GM23338 (cell line): ENCODE data around the gene CRYBB3. TPM values are rescaled to one million over a fixed set of nuclear protein-coding genes. Genes with fewer than 3 reads are reported as not detected.

Source experiments
- ATAC-seq: fragments of 200-7000 bp; cut with Tn5 transposase; 3 replicates; pipeline ENCODE4 v1.9.1; 2020
- DNase-seq: peaks from one replicate; pipeline ENCODE4 v3.0.0-alpha.2; 2015; ENCODE audit warnings: low spot score
- H2AFZ ChIP-seq: fragments of 200-600 bp; sonication (generic); 2 replicates; pipeline ENCODE4 v1.8.0; 2016; ENCODE audit warnings: antibody characterized with exemption, mild to moderate bottlenecking, moderate library complexity
- H3F3A ChIP-seq: fragments of 200-600 bp; sonication (generic); replicated peaks from 2 replicates; pipeline ENCODE4 v1.8.0; 2017; ENCODE audit warnings: antibody characterized with exemption, mixed run types, low read depth
- H3K27ac ChIP-seq: fragments of 200-600 bp; sonication (generic); 2 replicates; pipeline ENCODE4 v1.6.1; 2016; ENCODE audit warnings: low read depth
- H3K27me3 ChIP-seq: fragments of 200-600 bp; sonication (generic); 2 replicates; pipeline ENCODE4 v1.8.0; 2016; ENCODE audit warnings: mild to moderate bottlenecking, mixed run types, moderate library complexity; ENCODE audit not compliant: insufficient read depth
- H3K36me3 ChIP-seq: fragments of 200-600 bp; sonication (generic); 2 replicates; pipeline ENCODE4 v1.8.0; 2016; ENCODE audit warnings: mild to moderate bottlenecking; ENCODE audit not compliant: insufficient read depth
- H3K4me1 ChIP-seq: fragments of 200-600 bp; sonication (generic); 2 replicates; pipeline ENCODE4 v1.8.0; 2016; ENCODE audit warnings: mild to moderate bottlenecking, moderate library complexity; ENCODE audit not compliant: insufficient read depth
- H3K4me2 ChIP-seq: fragments of 200-600 bp; sonication (generic); 2 replicates; pipeline ENCODE4 v1.7.1; 2017; ENCODE audit warnings: mixed run types
- H3K4me3 ChIP-seq: fragments of 200-600 bp; sonication (generic); 2 replicates; pipeline ENCODE4 v1.6.1; 2016; ENCODE audit warnings: mixed run types
- H3K79me2 ChIP-seq: fragments of 200-600 bp; sonication (generic); replicated peaks from 2 replicates; pipeline ENCODE4 v1.8.0; 2017; ENCODE audit warnings: mild to moderate bottlenecking; ENCODE audit not compliant: insufficient read depth
- H3K9me2 ChIP-seq: fragments of 200-600 bp; sonication (generic); 2 replicates; pipeline ENCODE4 v1.8.0; 2017; ENCODE audit not compliant: insufficient read depth
- H4K20me1 ChIP-seq: fragments of 200-600 bp; sonication (generic); replicated peaks from 2 replicates; pipeline ENCODE4 v1.8.0; 2017; ENCODE audit warnings: mild to moderate bottlenecking; ENCODE audit not compliant: insufficient read depth
- H3K27ac Mint-ChIP-seq: 2 replicates; pipeline ENCODE4 v1.8.0; 2020; ENCODE audit warnings: inconsistent platforms, mild to moderate bottlenecking, moderate library complexity, mixed read lengths
- H3K27me3 Mint-ChIP-seq: 3 replicates; pipeline ENCODE4 v1.8.0; 2022; ENCODE audit warnings: low read depth, mild to moderate bottlenecking, moderate library complexity, mixed read lengths, inconsistent platforms; ENCODE audit not compliant: insufficient read depth, poor library complexity
- H3K36me3 Mint-ChIP-seq: 3 replicates; pipeline ENCODE4 v1.8.0; 2021; ENCODE audit warnings: low read depth, mild to moderate bottlenecking, inconsistent platforms, moderate library complexity, mixed read lengths
- H3K4me1 Mint-ChIP-seq: 3 replicates; pipeline ENCODE4 v1.8.0; 2020; ENCODE audit warnings: mild to moderate bottlenecking, inconsistent platforms, mixed read lengths
- H3K4me3 Mint-ChIP-seq: 3 replicates; pipeline ENCODE4 v1.8.0; 2021; ENCODE audit warnings: moderate library complexity, mild to moderate bottlenecking, inconsistent platforms, mixed read lengths
- H3K9me3 Mint-ChIP-seq: 3 replicates; pipeline ENCODE4 v1.8.0; 2020; ENCODE audit warnings: moderate library complexity, mild to moderate bottlenecking, inconsistent platforms, mixed read lengths
- CREB1 ChIP-seq: fragments of 250-450 bp; sonication (Bioruptor Pico); IDR thresholded peaks from 2 replicates; pipeline ENCODE4 v1.5.0; 2020; ENCODE audit warnings: low read depth, mild to moderate bottlenecking, moderate library complexity
- CTCF ChIP-seq, 2 experiments: fragments of 200-600 bp in 1 of 2; sonication (generic) in 1 of 2; conservative IDR thresholded peaks; 2 replicates each; pipeline versions ENCODE4 v1.5.1 to v1.6.1; 2016 to 2017; ENCODE audit warnings: antibody characterized with exemption in 2 of 2, low read depth in 2 of 2, mild to moderate bottlenecking in 2 of 2, moderate library complexity in 1 of 2
- ETS1 ChIP-seq: IDR thresholded peaks from 2 replicates; pipeline ENCODE4 v1.6.1; 2016; ENCODE audit warnings: antibody characterized with exemption
- EZH2 ChIP-seq: fragments of 200-600 bp; sonication (generic); IDR thresholded peaks from one replicate; pipeline ENCODE4 v1.8.0; 2017; ENCODE audit warnings: antibody characterized with exemption, mild to moderate bottlenecking, low read depth; ENCODE audit not compliant: unreplicated experiment
- EZH2phosphoT487 ChIP-seq: fragments of 200-600 bp; sonication (generic); IDR thresholded peaks from one replicate; pipeline ENCODE4 v1.8.1; 2018; ENCODE audit warnings: antibody characterized with exemption; ENCODE audit not compliant: unreplicated experiment
- JUNB ChIP-seq: IDR thresholded peaks from one replicate; pipeline ENCODE4 v1.6.1; 2016; ENCODE audit warnings: antibody characterized with exemption; ENCODE audit not compliant: unreplicated experiment
- NANOG ChIP-seq: IDR thresholded peaks from 2 replicates; pipeline ENCODE4 v1.6.1; 2016; ENCODE audit warnings: antibody characterized with exemption, borderline replicate concordance
- POLR2AphosphoS5 ChIP-seq: IDR thresholded peaks from 2 replicates; pipeline ENCODE4 v1.6.1; 2016; ENCODE audit warnings: antibody characterized with exemption, low read depth
- REST ChIP-seq: IDR thresholded peaks from one replicate; pipeline ENCODE4 v1.6.1; 2018; ENCODE audit warnings: antibody characterized with exemption; ENCODE audit not compliant: unreplicated experiment
- STAT1 ChIP-seq: IDR thresholded peaks from one replicate; pipeline ENCODE4 v1.6.1; 2016; ENCODE audit warnings: antibody characterized with exemption; ENCODE audit not compliant: unreplicated experiment
- ZNF114 ChIP-seq: fragments of 250-450 bp; sonication (Bioruptor Pico); IDR thresholded peaks from 2 replicates; pipeline ENCODE4 v1.5.0; 2020; ENCODE audit warnings: mild to moderate bottlenecking, moderate library complexity
- ZNF331 ChIP-seq: fragments of 250-450 bp; sonication (Bioruptor Pico); IDR thresholded peaks from 2 replicates; pipeline ENCODE4 v1.5.0; 2020; ENCODE audit warnings: low read depth, mild to moderate bottlenecking, moderate library complexity
- ZNF462 ChIP-seq: fragments of 250-450 bp; sonication (Bioruptor Pico); IDR thresholded peaks from 2 replicates; pipeline ENCODE4 v1.5.0; 2020; ENCODE audit warnings: mild to moderate bottlenecking, moderate library complexity
- polyA plus RNA-seq: library from polyadenylated mRNA; unstranded; fragments of >200 nt; fragmentation: Nextera tagmentation; extraction: Ambion mirVana; gene quantifications from 2 replicates; pipeline ENCODE4 v1.2.1, GENCODE V29; 2016
- total RNA-seq: library from RNA; depleted of rRNA; stranded (reverse); fragments of >200 nt; shearing (Covaris generic); gene quantifications from 2 replicates; pipeline ENCODE4 v1.2.3, GENCODE V29; 2014

CRYBB3 gene
- total and polyA plus RNA-seq, 2 experiments from 2014 or later, result 0.28 TPM; not detected in 1

GRCh38 chr22:25219948-25220442 lies 20.3 kb downstream of the CRYBB3 start:
- Histone ChIP-seq H2AFZ (no peak overlapping the region), H3K4me3 (no peak overlapping the region), H3K27me3 (no peaks in the 10 kb centered on the region), H3K4me2 (no peak overlapping the region), H3K4me1 (no peaks in the 10 kb centered on the region), H3K9me2 (0 out of 2 replicates have a peak, but pooled peaks cover 3% of the 10 kb centered on the region), H3K36me3 (no peaks in the 10 kb centered on the region), H3F3A (no peaks in the 10 kb centered on the region), H4K20me1 (no peaks in the 10 kb centered on the region), H3K79me2 (no peaks in the 10 kb centered on the region), H3K27ac (no peak overlapping the region)
- TF ChIP-seq ETS1 (no peak), ZNF114 (no peak), POLR2AphosphoS5 (no peak), CTCF (conservative IDR thresholded peaks at IDR 0.05; ENCODE audit: low read depth in 2 of 2) (no peak), EZH2phosphoT487 (no peak), NANOG (no peak), ZNF462 (CRISPR knock-in tag) (no peak), EZH2 (no peak), JUNB (no peak), CREB1 (CRISPR knock-in tag) (no peak), ZNF331 (CRISPR knock-in tag) (no peak), REST (no peak), STAT1 (no peak)
- no peaks in the 10 kb centered on the region for H3K4me1 Mint-ChIP-seq
- H3K9me3 Mint-ChIP-seq, result 0 out of 3 replicates have a peak, but pooled peaks cover 2% of the 10 kb centered on the region
- H3K4me3 Mint-ChIP-seq, result no peak overlapping the region
- DNase-seq (no peak), ATAC-seq (no peak)
- H3K27ac Mint-ChIP-seq, result no peak overlapping the region
- no peaks in the 10 kb centered on the region for H3K36me3 Mint-ChIP-seq
- peaks cover 7% of the 10 kb centered on the region for H3K27me3 Mint-ChIP-seq
